Activated CD4-positive, CD25-positive, alpha-beta regulatory T cell treated with anti-CD3 and anti-CD28 coated beads, Interleukin-2, amount 50 U/mL, for 16 hours (primary cell): ENCODE measurements around the gene CDK6.

Source experiments
- DNase-seq: peaks from one replicate; pipeline ENCODE4 v3.0.0-alpha.2; 2020; ENCODE audit warnings: low read depth, low spot score

Gene CDK6

GRCh38 chr7:92793656-92794205 lies 42.6 kb downstream of the CDK6 start:
- no peak for DNase-seq

DNA sequence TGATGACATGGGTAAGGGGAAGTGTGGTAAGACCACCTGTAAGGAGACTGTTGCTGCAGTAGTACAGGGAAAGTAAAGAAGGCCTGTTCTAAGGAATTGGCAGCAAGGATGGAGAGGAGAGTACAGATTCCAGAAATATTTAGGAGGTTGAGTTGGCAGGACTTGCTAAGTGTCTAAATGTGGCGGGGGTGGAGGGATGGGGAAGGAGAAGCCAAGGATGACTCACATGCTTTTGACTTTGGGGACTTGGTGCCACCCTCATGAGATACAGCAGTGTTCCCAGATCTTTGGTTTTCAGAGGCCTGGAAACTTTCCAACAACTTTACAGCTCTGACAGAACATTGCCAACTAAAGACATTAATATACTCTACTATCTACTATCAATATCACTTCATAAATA lies 45.4 kb downstream of the CDK6 start:
- DNase-seq = no peak

GRCh38 chr7:92788559-92789183 lies 47.7 kb downstream of the CDK6 start:
- DNase-seq = no peak

GRCh38 chr7:92785923-92786322 lies 50.5 kb downstream of the CDK6 start:
- no peak for DNase-seq

DNA sequence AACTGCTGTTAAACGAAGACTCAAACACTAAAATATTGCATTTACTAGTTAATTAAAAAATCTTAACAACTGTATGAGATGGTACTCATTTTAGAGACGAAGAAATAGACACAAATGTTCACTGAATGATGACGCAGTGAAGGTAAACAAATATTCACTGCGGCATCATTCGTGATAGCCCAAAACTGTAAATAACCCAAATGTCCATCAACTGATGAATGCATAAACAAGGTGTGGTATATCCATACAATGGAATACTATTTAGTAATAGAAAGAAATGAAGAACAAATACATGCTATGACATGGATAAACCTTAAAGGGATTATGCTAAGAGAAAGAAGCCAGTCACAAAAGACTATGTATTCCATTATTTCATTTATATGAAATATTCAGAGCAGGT lies 51.4 kb downstream of the CDK6 start:
- DNase-seq = no peak

DNA sequence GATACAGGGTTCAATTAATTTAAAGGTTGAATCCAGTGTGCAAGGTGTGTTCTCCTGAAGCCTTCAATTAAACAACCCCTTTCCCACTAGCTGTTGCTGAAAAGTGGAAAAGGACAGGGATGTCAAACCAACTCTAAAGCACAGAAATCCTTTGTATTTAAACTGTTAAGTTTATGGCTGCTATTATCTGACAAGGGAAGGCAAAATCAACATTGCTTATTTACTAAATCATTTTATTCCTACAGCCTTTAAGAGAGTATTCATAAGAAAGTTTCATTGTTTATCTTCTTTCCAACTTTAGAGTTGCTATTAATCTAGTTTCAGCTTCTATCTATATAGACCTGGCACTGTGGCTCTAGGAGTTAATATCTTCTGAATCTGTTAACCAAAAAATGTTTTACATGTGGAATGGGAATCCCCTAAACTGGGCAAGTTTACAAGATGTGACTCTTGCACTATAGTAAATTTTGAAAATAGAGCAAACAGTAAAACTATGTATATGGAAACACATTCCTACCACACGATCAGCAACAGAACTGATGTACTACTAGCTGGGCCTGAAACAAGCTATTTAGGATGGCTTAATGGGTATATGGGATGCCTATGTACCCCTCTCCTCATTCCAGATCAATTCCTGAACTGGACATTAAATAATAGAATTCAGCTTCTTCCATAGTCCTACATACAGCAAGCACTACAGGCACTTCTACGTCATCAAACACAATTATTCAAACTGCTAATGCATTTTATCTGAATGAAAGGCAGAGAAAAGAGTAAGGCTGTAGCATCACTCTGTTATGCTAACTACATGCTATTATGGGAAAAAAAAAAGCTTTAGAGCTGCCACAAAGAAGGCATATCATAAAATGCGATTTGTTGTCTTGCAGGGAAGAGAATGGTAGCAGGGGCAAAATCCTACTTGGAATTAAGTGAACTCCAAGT lies 52.8 kb downstream of the CDK6 start:
- no peak for DNase-seq

GRCh38 chr7:92782855-92783254 lies 53.5 kb downstream of the CDK6 start:
- DNase-seq = no peak

GRCh38 chr7:92782236-92782635 lies 54.1 kb downstream of the CDK6 start:
- no peak for DNase-seq

GRCh38 chr7:92781117-92781720 lies 55.2 kb downstream of the CDK6 start:
- no peak for DNase-seq

GRCh38 chr7:92778972-92779371 lies 57.4 kb downstream of the CDK6 start:
- DNase-seq = no peak

GRCh38 chr7:92777993-92778392 lies 58.4 kb downstream of the CDK6 start:
- no peak for DNase-seq

GRCh38 chr7:92773808-92774207 lies 62.6 kb downstream of the CDK6 start:
- no peak for DNase-seq

DNA sequence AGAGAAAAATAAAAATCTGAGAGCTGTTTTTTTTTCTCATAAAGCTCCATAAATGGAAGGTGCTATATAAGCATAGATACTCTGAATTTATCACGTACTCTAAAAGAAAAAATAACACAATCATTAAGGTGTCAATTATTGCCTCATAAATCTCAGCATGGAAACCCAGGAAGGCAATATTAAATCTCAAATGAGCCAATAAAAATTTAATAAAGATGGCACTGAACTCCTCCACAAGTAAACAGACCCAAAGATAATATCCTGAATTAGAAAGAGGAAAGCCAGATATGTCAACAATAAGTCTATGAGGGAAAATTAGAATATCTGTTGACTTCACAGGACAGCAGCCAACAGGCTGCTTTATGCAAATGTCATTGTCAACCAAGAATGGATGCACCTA lies 66.5 kb downstream of the CDK6 start:
- DNase-seq = no peak

GRCh38 chr7:92769394-92769699 lies 67.0 kb downstream of the CDK6 start:
- no peak for DNase-seq

DNA sequence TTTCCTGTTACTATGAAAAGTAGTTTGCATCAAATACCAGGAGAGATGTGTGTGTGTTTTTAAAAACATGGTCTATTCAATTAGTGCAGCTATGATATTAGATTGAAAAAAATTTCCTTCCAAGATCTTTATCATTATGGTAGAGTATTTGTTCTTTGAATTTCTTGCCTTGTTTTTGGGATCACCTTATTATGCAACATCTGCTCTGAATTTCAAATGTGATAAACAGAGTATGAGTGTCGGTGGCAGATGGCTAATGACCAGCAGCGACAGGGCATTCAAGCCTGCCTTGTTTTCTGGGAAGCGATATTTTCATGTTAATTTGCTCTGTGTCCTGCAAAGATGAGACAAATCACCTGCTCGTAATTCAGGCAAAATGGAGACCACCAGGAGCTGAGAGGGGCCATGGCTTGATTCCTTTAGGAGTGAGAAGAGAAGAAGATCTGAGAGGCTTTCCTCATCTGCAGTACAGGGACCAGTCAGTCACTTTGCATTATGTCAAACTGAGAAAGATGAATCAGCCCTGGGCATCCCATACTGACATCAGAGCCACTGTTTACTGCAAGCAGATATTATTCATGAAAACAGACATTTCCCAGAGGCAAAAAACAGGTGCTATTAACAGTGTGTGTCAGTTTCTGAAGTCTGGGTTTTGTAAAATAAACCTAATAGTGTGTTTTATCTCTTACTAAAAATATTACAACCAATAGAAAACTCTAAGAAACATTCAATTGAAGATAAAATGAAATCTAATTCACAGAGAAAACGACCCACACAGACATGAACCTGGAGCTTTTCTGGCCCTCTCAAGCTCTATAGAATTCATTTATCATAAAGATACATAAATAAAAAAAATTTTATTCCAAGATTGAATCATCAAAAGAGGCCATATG lies 67.6 kb downstream of the CDK6 start:
- no peak for DNase-seq

GRCh38 chr7:92767437-92767836 lies 68.9 kb downstream of the CDK6 start:
- DNase-seq = no peak

GRCh38 chr7:92766461-92767003 lies 69.8 kb downstream of the CDK6 start:
- no peak for DNase-seq

- DNase-seq = no peak
Measured at GRCh38 chr7:92765725-92766124, 70.6 kb downstream of the CDK6 start.

DNA sequence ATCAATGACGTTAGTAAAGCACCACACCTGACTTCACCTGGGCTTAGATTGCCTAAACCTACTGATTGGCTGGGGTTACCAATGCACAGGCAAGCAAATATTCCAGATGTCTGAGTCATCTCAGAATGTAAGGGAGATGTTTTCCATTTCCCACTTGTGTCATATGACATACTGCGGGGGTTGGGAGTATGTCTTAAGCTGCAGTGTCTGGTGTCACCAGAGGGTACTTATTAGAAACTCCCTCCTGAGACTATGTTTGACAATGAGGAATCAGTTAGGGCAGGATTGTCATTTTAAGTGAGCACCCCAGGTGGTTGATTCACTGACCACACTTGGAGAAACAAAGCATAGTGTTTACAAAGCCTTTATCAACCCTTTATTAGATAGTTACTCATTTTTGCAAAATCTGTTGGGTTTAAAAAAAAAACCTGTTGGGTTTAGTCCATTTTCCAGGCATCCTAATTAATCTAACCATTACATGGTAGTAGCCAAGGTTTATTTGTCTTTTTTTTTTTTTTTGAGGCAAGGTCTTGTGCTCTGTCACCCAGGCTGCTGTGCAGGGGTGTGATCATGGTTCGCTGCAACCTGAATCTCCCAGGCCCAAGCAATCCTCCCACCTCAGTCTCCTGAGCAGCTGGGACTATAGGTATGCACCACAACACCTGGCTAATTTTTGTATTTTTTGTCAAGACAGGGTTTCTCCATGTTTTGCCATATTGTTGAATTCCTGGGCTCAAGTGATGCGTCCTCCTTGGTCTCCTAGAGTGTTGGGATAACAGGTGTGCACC lies 72.5 kb downstream of the CDK6 start:
- DNase-seq = no peak

GRCh38 chr7:92762851-92763250 lies 73.5 kb downstream of the CDK6 start:
- DNase-seq = no peak
